ENCODE data around the gene ZAP70. TPM values are rescaled to one million over a fixed set of nuclear protein-coding genes. Genes with fewer than 3 reads are reported as not detected.

ZAP70 gene
- total RNA-seq, 1 donor from 2014 or later, result 10.2 TPM

GRCh38 chr2:97701186-97701585 lies 12.2 kb upstream of the ZAP70 start:
- H3K27ac ChIP-seq, result no peak overlapping the region
- intact Hi-C loops (cut with DNase I), result no loop called here
- H3K4me3 ChIP-seq, result no peak overlapping the region
- no peaks in the 10 kb centered on the region for H3K36me3 ChIP-seq
- TF ChIP-seq CTCF (IDR thresholded peaks at IDR 0.05), result no peak
- H3K9me3 ChIP-seq, result no peaks in the 10 kb centered on the region
- H3K27me3 ChIP-seq, result no peaks in the 10 kb centered on the region
- no peak for DNase-seq
- no peak for ATAC-seq
- H3K4me1 ChIP-seq, result no peaks in the 10 kb centered on the region

- ATAC-seq (no peak), DNase-seq (no peak)
- no peak overlapping the region for H3K4me3 ChIP-seq
- no peaks in the 10 kb centered on the region for H3K4me1 ChIP-seq
- H3K36me3 ChIP-seq, result no peaks in the 10 kb centered on the region
- H3K27me3 ChIP-seq, result no peaks in the 10 kb centered on the region
- H3K27ac ChIP-seq, result no peak overlapping the region
- TF ChIP-seq CTCF (IDR thresholded peaks at IDR 0.05), result no peak
- intact Hi-C loops (cut with DNase I), result no loop called here
- H3K9me3 ChIP-seq, result no peaks in the 10 kb centered on the region
These were observed 11.4 kb upstream of the ZAP70 start for GRCh38 chr2:97701851-97702465.

- Histone ChIP-seq H3K27ac (no peak overlapping the region), H3K4me3 (no peak overlapping the region), H3K9me3 (no peaks in the 10 kb centered on the region), H3K4me1 (no peaks in the 10 kb centered on the region), H3K27me3 (peaks cover 7% of the 10 kb centered on the region), H3K36me3 (no peaks in the 10 kb centered on the region)
- DNase-seq, result no peak
- ATAC-seq, result no peak
- TF ChIP-seq CTCF (IDR thresholded peaks at IDR 0.05), result no peak
- intact Hi-C loops (cut with DNase I), result no loop called here
These were observed 10.5 kb upstream of the ZAP70 start for GRCh38 chr2:97702731-97703470.

GRCh38 chr2:97703741-97704140 lies 9.6 kb upstream of the ZAP70 start:
- intact Hi-C loops (cut with DNase I), result no loop called here
- H3K4me1 ChIP-seq, result no peaks in the 10 kb centered on the region

GRCh38 chr2:97704989-97705388 lies 8.4 kb upstream of the ZAP70 start:
- no peaks in the 10 kb centered on the region for H3K4me1 ChIP-seq
- no peak for TF ChIP-seq CTCF (IDR thresholded peaks at IDR 0.05)
- intact Hi-C loops (cut with DNase I), result no loop called here
- DNase-seq (peak; percentile 47), ATAC-seq (no peak)
- no peak overlapping the region for H3K27ac ChIP-seq
- no peaks in the 10 kb centered on the region for H3K9me3 ChIP-seq
- no peak overlapping the region for H3K4me3 ChIP-seq
- peaks cover 15% of the 10 kb centered on the region for H3K27me3 ChIP-seq
- H3K36me3 ChIP-seq, result no peaks in the 10 kb centered on the region

More at GRCh38 chr2:97703741-97704140, 9.6 kb upstream of the ZAP70 start:
- Histone ChIP-seq H3K4me3 (no peak overlapping the region), H3K36me3 (no peaks in the 10 kb centered on the region), H3K27me3 (peaks cover 15% of the 10 kb centered on the region), H3K9me3 (no peaks in the 10 kb centered on the region), H3K27ac (no peak overlapping the region)
- no peak for TF ChIP-seq CTCF (IDR thresholded peaks at IDR 0.05)
- no peak for ATAC-seq
- DNase-seq, result no peak

Measured in upper lobe of right lung (tissue), 1 donor.